K562 (cell line): ENCODE data around the gene ARAP1. TPM values are rescaled to one million over a fixed set of nuclear protein-coding genes. Genes with fewer than 3 reads are reported as not detected.
A peak's percentile ranks its signal among the peaks of the same experiment; 100 is the strongest.

Source experiments
- CREM ChIP-seq: IDR thresholded peaks from 2 replicates; pipeline ENCODE4 v1.6.1; 2014; ENCODE audit warnings: antibody characterized with exemption, low read depth
- CTCFL ChIP-seq: IDR thresholded peaks from 2 replicates; pipeline ENCODE4 v1.6.1; 2011; ENCODE audit warnings: borderline replicate concordance, low read depth, mild to moderate bottlenecking, moderate library complexity, low read length; ENCODE audit not compliant: insufficient read depth, poor library complexity, severe bottlenecking
- ETV5 ChIP-seq: sonication (generic); formaldehyde crosslinking; IDR thresholded peaks from 2 replicates; pipeline ENCODE4 v1.4.0; 2020; ENCODE audit warnings: low read depth, mild to moderate bottlenecking, missing genetic modification reagents
- FOXP4 ChIP-seq: sonication (generic); formaldehyde crosslinking; IDR thresholded peaks from 2 replicates; pipeline ENCODE4 v1.8.0; 2022; ENCODE audit warnings: mild to moderate bottlenecking, missing genetic modification reagents, borderline replicate concordance
- GATAD2B ChIP-seq: fragments of 450-650 bp; IDR thresholded peaks from 2 replicates; pipeline ENCODE4 v1.6.1; 2017; ENCODE audit warnings: mild to moderate bottlenecking, borderline replicate concordance
- NRF1 ChIP-seq, 2 experiments: fragments of 450-650 bp; IDR thresholded peaks in 1 of 2; conservative IDR thresholded peaks in 1 of 2; 2 replicates each; pipeline ENCODE4 v1.6.1; 2014; ENCODE audit warnings: mild to moderate bottlenecking in 2 of 2
- POLR2AphosphoS5 ChIP-seq: IDR thresholded peaks from 2 replicates; pipeline ENCODE4 v1.6.1; 2011; ENCODE audit warnings: mild to moderate bottlenecking, low read depth, low read length, moderate library complexity; ENCODE audit not compliant: control insufficient read depth, insufficient read depth
- RAD21 ChIP-seq, 2 experiments: fragments of 250-450 bp in 1 of 2; fragments of 450-650 bp in 1 of 2; sonication (Bioruptor Pico) in 1 of 2; formaldehyde crosslinking in 1 of 2; IDR thresholded peaks in 1 of 2; conservative IDR thresholded peaks in 1 of 2; 2 replicates each; pipeline versions ENCODE4 v1.4.0 to v1.8.0; 2020 to 2022; ENCODE audit warnings: mild to moderate bottlenecking in 2 of 2, moderate library complexity in 1 of 2
- RB1 ChIP-seq: fragments of 450-650 bp; IDR thresholded peaks from 2 replicates; pipeline ENCODE4 v1.6.1; 2017; ENCODE audit warnings: low read depth, mild to moderate bottlenecking
- TBP ChIP-seq: optimal IDR thresholded peaks from 2 replicates; pipeline ENCODE3; 2011; ENCODE audit warnings: low read depth, low read length, improper control_type of control experiment
- YY1 ChIP-seq, 3 experiments: IDR thresholded peaks; 2 replicates each; pipeline ENCODE4 v1.6.1; 2011; ENCODE audit warnings: low read length in 2 of 3, mild to moderate bottlenecking in 2 of 3, moderate library complexity in 2 of 3, borderline replicate concordance in 1 of 3, control low read depth in 1 of 3, low read depth in 1 of 3; ENCODE audit not compliant: insufficient read depth in 3 of 3, insufficient replicate concordance in 2 of 3, control insufficient read depth in 1 of 3, insufficient read length in 1 of 3; ENCODE audit errors: extremely low read depth in 1 of 3
- ZBTB33 ChIP-seq: sonication (generic); formaldehyde crosslinking; IDR thresholded peaks from 2 replicates; pipeline ENCODE4 v1.8.1; 2023; ENCODE audit warnings: mild to moderate bottlenecking, missing genetic modification reagents
- ZBTB49 ChIP-seq: sonication (generic); formaldehyde crosslinking; IDR thresholded peaks from 2 replicates; pipeline ENCODE4 v1.8.0; 2022; ENCODE audit warnings: missing genetic modification reagents, mild to moderate bottlenecking, borderline replicate concordance
- ZFP36 ChIP-seq: fragments of 150-350 bp; IDR thresholded peaks from 2 replicates; pipeline ENCODE4 v1.6.1; 2018; ENCODE audit warnings: low read length, low read depth; ENCODE audit not compliant: partially characterized antibody
- ZNF134 ChIP-seq: fragments of 250-450 bp; sonication (Bioruptor Pico); conservative IDR thresholded peaks from 2 replicates; pipeline ENCODE4 v1.4.0; 2020
- ZNF140 ChIP-seq: fragments of 250-450 bp; sonication (Bioruptor Pico); IDR thresholded peaks from 2 replicates; pipeline ENCODE4 v1.8.0; 2021; ENCODE audit warnings: moderate library complexity, mild to moderate bottlenecking, inconsistent platforms
- ZNF561 ChIP-seq: fragments of 450-650 bp; formaldehyde crosslinking; conservative IDR thresholded peaks from 2 replicates; pipeline ENCODE4 v1.4.0; 2020; ENCODE audit warnings: mild to moderate bottlenecking, moderate library complexity
- polyA plus RNA-seq, 8 experiments: library from polyadenylated mRNA; depleted of rRNA in 4 of 8; stranded (reverse) in 5 of 8; unstranded in 3 of 8; fragments of >200 nt; fragmentation: Nextera tagmentation in 2 of 8; fragmentation: Illumina TruSeq in 1 of 8; extraction: Ambion mirVana in 2 of 8; extraction: Trizol in 1 of 8; gene quantifications; 2 replicates each; pipeline versions ENCODE4 v1.2.1 to v1.2.3, GENCODE V29; 2011 to 2014; ENCODE audit warnings: inconsistent platforms in 1 of 8, missing spikeins in 1 of 8
- total RNA-seq, 7 experiments: library from RNA; depleted of rRNA in 6 of 7; stranded (reverse); fragments of >200 nt in 6 of 7; fragmentation: Illumina TruSeq in 2 of 7; extraction: Trizol in 2 of 7; gene quantifications; 2 replicates each; pipeline versions ENCODE4 v1.2.1 to v1.2.3, GENCODE V29; 2011 to 2021; ENCODE audit warnings: low replicate concordance in 1 of 7

ARAP1 gene
- total and polyA plus RNA-seq, 9 of the 15 experiments (the other 6 are each of a cell fraction or from before 2014, with no cell fraction given) = 0.23 to 67.0 (median 24.6) TPM

GRCh38 chr11:72642884-72643522 lies 109.2 kb downstream of the ARAP1 start (continued):
- TF ChIP-seq CTCFL (peak; percentile 81), ZFP36 (no peak), GATAD2B (no peak), NRF1 (conservative IDR thresholded peaks at IDR 0.05 in 1 of 2, IDR thresholded peaks at IDR 0.05 in 1 of 2) (peak; percentile 62 to 69), FOXP4 (CRISPR knock-in tag) (peak; percentile 81; the same call in 1 of the 2 replicates), TBP (no peak), ZNF561 (CRISPR knock-in tag) (no peak), YY1 (IDR thresholded peaks at IDR 0.05; ENCODE audit: borderline replicate concordance in 1 of 3, control insufficient read depth in 1 of 3, extremely low read depth in 1 of 3, insufficient read depth in 3 of 3, insufficient read length in 1 of 3, insufficient replicate concordance in 2 of 3, low read depth in 1 of 3, low read length in 2 of 3) (peak in 2 of 3 experiments; percentile 10 to 39), POLR2AphosphoS5 (no peak), ZBTB49 (CRISPR knock-in tag) (0 out of 2 replicates have a peak, but pooled peaks have one; percentile 17), ETV5 (CRISPR knock-in tag) (peak; percentile 53), RAD21 (CRISPR knock-in tag; conservative IDR thresholded peaks at IDR 0.05 in 1 of 2, IDR thresholded peaks at IDR 0.05 in 1 of 2) (peak; percentile 85 to 96), ZNF134 (no peak), CREM (0 out of 2 replicates have a peak, but pooled peaks have one; percentile 33), RB1 (peak; percentile 93), ZNF140 (CRISPR knock-in tag) (no peak), ZBTB33 (peak; percentile 66; the same call in 1 of the 2 replicates)
